ENCODE data around the gene RASSF6.
"Not testable (repeated sequence)": the region's sequence is repeated elsewhere in the genome, so short reads cannot be mapped to it uniquely, and the experiment has no call there.

Gene RASSF6

DNA sequence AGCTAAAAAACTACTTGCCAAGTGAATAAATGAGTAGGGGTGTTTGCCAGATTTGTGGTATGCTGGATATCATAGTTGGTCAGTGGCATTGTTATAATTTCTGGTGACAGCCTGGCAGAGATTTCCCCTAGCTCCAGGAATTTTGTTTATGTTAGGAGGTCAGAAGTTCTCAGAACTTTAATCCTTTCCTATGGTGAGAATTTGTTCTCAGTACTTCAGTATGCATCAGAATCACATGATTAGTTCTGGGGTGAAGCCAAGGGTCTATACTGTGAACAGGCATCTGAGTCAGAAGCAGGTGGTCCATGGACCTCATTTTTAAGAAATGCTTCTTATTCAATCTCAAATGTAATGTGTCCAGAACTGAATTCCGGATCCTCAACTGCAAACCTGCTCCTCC is 10.5 kb downstream of the RASSF6 start:
- DNase-seq, result no peak

- no peak for DNase-seq
Measured at GRCh38 chr4:73608689-73609594, 11.3 kb downstream of the RASSF6 start.

GRCh38 chr4:73607375-73608033 is 12.7 kb downstream of the RASSF6 start:
- DNase-seq, result no peak

DNA sequence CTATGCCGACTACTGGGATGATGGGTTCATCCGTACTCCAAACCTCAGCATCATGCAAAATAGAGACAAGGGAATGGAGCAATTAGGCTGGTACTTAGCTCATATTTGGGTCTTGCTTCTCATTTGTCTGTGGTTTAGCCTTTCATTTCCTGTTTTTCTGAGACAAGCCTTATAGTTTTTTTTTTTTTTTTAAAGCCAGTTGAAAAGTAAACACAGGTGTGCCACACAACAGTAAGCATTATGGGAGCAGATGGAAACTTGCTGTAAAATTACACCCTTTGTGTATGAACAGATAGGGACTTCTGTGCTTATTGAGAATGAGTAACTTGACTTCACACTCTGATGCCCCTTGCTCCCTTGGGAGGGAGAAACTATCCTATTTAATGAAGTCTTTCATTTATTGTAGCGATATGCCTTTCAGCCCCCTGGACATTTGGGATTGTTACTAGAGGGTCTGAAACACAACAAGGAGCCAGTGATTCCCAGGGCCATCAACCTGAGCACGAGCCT is 13.7 kb downstream of the RASSF6 start:
- DNase-seq, result no peak

- DNase-seq, result no peak
Measured at GRCh38 chr4:73603854-73604584, 16.2 kb downstream of the RASSF6 start.

DNA sequence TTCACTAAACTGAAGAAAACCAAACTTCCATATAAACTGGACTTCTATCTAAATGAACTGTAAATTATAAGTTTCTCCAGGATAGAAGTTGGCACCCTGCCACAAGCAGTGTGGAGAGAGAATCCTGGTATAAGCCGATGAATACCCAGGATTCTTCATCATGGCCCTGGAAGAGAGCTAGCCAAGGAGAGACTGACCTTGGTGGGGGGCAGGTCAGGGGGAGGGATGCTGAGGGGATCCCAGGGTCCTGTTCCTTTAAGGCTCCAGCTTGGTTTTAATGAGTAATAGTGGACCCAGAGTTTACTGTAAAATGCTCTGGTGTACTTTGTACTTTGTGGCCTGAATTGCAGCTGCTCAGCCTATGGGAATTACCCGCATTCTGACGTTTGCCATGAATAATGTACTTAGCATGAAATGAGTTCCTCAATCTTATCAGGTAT is 16.9 kb downstream of the RASSF6 start:
- DNase-seq, result no peak

- DNase-seq, result no peak
Measured at GRCh38 chr4:73600954-73601353, 19.3 kb downstream of the RASSF6 start.

DNA sequence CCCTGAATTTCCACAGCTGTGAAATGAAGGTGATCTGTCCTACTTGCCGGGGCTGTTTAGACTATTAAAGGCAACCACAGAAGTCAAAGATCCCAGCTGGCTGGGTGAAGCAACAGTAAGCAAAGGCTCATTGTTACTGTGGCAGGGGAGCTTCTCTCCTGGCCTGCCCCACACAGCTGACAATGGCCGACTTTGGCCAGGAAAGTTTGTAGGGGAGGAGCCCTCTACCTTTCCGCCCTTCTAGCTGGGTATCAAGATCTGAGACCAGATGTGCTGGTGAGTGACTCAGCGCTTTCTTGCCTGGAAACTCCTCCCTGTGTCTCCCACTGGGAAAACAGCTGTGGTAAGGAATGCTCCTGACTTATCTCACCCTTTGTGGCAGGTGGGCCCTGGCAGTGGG is 21.1 kb downstream of the RASSF6 start:
- no peak for DNase-seq

DNA sequence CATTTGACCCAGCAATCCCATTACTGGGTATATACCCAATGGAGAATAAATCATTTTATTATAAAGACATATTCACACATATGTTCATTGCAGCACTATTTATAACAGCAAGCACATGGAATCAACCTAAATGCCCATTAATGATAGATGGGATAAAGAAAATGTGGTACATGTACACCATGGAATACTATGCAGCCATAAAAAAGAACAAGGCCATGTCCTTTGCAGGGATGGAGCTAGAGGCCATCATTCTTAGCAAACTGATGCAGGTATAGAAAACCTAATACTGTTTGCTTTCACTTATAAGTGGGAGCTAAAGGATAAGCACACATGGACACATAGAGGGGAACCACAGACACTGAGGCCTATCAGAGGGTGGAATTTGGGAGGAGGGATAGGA is 22.6 kb downstream of the RASSF6 start:
- no peak for DNase-seq

- DNase-seq, result not testable (repeated sequence)
Measured at GRCh38 chr4:73597183-73597582, 23.1 kb downstream of the RASSF6 start.

GRCh38 chr4:73596001-73596400 is 24.2 kb downstream of the RASSF6 start:
- no peak for DNase-seq

DNA sequence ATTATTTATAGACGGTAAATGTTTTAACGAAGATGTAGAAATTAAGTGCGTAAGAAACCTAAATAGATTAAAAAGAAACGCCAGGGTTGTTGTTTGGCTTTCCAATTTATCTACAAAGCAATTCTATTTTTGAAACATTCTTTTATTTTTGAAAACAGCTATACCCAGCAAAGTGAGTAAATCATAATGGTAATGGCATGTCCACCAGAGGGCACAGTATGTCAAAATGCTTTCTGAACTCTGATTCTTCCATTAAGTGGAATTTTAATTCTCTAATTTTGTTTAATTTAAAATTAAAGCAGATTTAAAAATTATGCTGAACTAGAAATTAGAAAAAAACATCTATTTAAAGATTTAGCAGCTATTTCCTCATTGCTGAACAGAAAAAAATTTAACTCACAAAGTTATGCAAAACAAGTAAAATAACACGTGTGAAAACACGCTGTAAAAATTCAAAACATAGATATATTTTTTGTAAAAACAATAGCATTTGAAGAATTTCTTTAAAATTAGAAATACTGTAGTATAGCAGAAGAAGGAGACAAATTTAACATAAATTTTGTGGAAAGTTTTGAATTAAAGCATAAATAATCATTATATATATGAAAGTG is 26.5 kb downstream of the RASSF6 start:
- DNase-seq, result no peak

- no peak for DNase-seq
Measured at GRCh38 chr4:73589887-73590801, 30.1 kb downstream of the RASSF6 start.

GRCh38 chr4:73589261-73589847 is 30.9 kb downstream of the RASSF6 start:
- DNase-seq, result no peak

GRCh38 chr4:73588613-73589012 is 31.6 kb downstream of the RASSF6 start:
- DNase-seq, result no peak

DNA sequence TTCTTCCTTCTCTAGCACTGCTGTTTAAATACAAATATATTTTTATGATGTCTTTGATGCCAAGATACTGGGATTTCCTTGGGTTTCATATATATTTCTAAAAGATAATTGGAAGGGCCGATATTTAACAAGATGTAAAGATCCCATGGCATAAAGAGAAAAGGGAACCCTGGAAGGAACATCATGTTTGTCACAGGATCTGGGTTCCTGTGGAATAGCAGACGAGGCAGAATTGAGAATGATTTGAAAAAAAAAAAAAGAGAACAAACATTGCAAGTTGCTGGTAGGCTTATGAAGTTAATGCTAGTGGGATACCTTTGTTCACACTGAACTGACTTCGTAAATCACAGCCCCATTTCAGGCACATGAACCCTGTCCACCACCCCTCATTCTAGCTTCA is 33.6 kb downstream of the RASSF6 start:
- DNase-seq, result no peak

GRCh38 chr4:73586040-73586439 is 34.2 kb downstream of the RASSF6 start:
- no peak for DNase-seq

DNA sequence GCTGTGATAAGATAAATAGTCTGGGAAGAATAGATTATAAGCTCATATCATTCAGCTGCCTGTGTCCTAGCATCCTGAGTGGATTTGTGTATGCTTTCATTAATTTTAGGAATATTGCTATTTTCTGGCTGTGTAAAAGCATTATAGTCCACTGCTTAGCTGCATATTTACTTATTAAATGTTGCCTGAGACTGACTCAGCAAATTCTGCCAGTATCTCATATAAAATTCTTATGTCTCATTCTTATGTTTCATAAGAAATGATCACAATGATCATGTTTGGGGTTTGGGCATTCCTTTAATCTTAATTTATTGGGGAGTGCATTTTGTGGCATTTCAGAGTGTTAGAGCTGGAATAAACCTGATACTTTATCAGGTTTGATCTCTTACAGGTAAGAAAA is 34.9 kb downstream of the RASSF6 start:
- no peak for DNase-seq

DNA sequence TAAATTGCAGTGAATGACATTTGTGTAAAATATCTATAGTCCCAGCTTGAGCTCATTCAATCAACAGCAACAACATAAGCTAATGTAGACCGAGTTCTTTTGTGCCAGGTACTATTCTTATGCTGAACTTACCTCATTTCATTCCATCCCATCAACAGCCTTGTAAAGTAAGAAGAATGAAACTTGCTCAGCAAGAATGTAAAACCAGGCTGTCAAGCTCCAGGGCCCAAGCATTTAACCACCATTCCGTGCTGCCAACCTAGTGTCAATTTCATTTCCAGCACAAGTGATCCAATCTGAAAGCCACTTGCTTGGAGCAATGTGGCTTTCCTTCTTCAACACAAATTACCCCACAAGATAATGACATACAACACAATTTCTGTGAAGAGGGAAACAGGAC is 36.6 kb downstream of the RASSF6 start:
- no peak for DNase-seq

GRCh38 chr4:73577371-73577770 is 42.9 kb downstream of the RASSF6 start:
- DNase-seq, result no peak

DNA sequence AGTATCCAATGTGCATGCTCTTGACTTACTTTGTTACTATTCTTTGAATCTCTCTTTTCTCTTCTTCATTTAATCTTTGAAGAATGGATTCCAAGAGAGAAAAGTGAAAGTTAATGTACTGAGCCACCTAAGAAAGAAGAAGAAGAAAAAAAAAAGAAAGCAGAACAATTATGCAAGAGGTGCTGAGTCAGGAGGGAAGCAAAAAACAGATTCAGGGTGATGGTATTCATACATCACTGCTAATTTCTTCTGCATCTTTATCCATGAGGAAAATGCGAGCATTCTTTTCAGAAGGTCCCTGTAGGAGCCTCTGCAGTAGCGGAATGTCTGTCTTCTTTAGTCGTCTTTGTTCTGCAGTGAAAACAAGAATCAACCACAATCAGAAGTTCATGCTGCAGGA is 43.9 kb downstream of the RASSF6 start:
- DNase-seq, result no peak

Measured in stimulated activated CD4-positive, alpha-beta T cell treated with anti-CD3 and anti-CD28 coated beads, Interleukin-4, amount 100 ng/mL, for 24 hours (primary cell).